Measurements from ENCODE around the gene SOX6.

SOX6 gene

DNA sequence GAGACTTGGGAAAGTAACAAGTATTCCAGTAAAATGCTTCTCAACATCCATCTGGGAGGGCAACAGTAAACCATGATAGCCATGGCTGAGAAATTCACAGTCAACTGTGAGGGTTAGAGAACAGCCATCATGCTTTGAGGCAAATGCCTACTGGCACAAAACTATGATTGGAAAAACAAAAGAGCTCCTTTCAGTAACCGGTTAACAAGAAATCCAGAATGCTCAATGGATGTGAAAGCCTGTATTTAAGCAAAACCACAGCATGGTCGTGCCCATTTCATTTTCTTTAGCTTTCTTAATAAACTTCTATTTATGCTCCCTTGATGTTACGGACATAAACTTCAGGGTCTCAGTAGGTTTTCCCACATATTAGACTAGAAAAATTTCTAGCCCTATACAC lies 139.5 kb downstream of the SOX6 start:
- TF ChIP-seq, protein P1, sequence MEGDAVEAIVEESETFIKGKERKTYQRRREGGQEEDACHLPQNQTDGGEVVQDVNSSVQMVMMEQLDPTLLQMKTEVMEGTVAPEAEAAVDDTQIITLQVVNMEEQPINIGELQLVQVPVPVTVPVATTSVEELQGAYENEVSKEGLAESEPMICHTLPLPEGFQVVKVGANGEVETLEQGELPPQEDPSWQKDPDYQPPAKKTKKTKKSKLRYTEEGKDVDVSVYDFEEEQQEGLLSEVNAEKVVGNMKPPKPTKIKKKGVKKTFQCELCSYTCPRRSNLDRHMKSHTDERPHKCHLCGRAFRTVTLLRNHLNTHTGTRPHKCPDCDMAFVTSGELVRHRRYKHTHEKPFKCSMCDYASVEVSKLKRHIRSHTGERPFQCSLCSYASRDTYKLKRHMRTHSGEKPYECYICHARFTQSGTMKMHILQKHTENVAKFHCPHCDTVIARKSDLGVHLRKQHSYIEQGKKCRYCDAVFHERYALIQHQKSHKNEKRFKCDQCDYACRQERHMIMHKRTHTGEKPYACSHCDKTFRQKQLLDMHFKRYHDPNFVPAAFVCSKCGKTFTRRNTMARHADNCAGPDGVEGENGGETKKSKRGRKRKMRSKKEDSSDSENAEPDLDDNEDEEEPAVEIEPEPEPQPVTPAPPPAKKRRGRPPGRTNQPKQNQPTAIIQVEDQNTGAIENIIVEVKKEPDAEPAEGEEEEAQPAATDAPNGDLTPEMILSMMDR (IDR thresholded peaks at IDR 0.05; ENCODE audit: insufficient read depth, low read length, poor library complexity, severe bottlenecking): no peak
- no peak for DNase-seq (ENCODE audit: extremely low read depth, insufficient read length)
- Histone ChIP-seq H3K4me3 (replicated peaks; ENCODE audit: low read depth, low read length) (no peak overlapping the region), H3K36me3 (ENCODE audit: control insufficient read depth, insufficient read depth, low read length) (no peaks in the 10 kb centered on the region), H3K27me3 (replicated peaks; ENCODE audit: control insufficient read depth, insufficient read depth, low read length) (no peaks in the 10 kb centered on the region)

DNA sequence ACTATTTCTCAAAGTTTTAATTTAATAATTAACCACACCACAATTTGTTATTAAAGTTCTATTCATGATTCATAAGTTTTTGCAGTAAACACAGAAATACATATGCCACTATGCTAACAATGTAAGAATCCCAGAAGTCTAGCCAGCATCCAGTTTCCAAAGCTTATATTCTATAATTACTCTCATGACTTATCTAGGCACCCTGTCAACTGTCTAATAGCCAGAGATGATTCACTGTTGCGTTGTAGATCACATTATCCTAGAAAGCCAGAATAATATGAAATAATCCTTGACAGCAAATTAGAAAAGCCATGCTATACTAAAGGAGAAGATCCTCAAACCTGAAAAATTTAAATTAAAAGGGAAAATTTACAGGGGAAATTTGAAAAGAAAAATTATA lies 141.0 kb downstream of the SOX6 start:
- Histone ChIP-seq H3K27me3 (replicated peaks; ENCODE audit: control insufficient read depth, insufficient read depth, low read length) (no peaks in the 10 kb centered on the region), H3K36me3 (ENCODE audit: control insufficient read depth, insufficient read depth, low read length) (no peaks in the 10 kb centered on the region), H3K4me3 (replicated peaks; ENCODE audit: low read depth, low read length) (no peak overlapping the region)
- DNase-seq (ENCODE audit: extremely low read depth, insufficient read length): no peak
- TF ChIP-seq, protein P1 (IDR thresholded peaks at IDR 0.05; ENCODE audit: insufficient read depth, low read length, poor library complexity, severe bottlenecking): no peak

DNA sequence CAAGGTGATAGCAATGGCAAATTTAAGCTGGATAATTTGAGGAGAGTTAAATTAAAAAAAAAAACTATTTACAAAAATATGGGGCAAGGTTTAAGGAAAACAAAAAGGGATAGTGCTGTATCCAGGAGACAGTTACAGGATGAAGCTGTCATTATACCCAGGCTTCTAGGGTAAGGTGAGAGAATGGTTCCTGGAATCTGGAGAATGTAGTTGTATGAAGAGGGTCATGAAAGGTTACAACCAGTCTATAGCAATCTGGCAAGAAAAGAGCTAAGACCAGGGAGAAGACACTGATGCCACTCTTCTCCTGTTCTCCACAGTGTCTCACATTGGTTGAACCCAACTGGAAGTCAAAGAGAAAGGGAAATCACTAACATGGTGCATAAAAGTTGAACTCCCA lies 144.9 kb downstream of the SOX6 start:
- no peaks in the 10 kb centered on the region for H3K27me3 ChIP-seq (replicated peaks; ENCODE audit: control insufficient read depth, insufficient read depth, low read length)
- no peak for DNase-seq (ENCODE audit: extremely low read depth, insufficient read length)
- H3K36me3 ChIP-seq (ENCODE audit: control insufficient read depth, insufficient read depth, low read length): no peaks in the 10 kb centered on the region
- no peak overlapping the region for H3K4me3 ChIP-seq (replicated peaks; ENCODE audit: low read depth, low read length)
- TF ChIP-seq, protein P1 (IDR thresholded peaks at IDR 0.05; ENCODE audit: insufficient read depth, low read length, poor library complexity, severe bottlenecking): no peak

DNA sequence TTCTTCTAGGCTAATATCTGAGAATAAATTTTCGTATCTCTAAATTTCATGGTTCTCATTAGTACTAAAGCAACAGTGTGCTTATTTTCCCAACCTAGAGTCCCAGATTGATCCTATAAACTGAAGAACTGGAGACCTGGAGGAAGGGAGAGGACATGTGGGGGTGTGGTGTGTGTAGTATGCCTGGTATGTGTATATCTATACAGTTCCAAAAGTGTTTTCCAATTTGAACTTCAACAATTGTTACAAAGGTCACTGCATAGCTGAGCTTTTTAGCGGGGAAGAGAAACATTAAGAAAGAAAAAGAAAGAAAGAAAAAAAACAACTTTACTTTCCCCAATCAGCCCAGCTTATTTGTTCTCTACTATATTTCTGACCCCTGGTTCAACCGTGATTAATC lies 152.1 kb downstream of the SOX6 start:
- no peak overlapping the region for H3K4me3 ChIP-seq (replicated peaks; ENCODE audit: low read depth, low read length)
- H3K27me3 ChIP-seq (replicated peaks; ENCODE audit: control insufficient read depth, insufficient read depth, low read length): no peaks in the 10 kb centered on the region
- DNase-seq (ENCODE audit: extremely low read depth, insufficient read length): no peak
- H3K36me3 ChIP-seq (ENCODE audit: control insufficient read depth, insufficient read depth, low read length): no peaks in the 10 kb centered on the region
- TF ChIP-seq, protein P1 (IDR thresholded peaks at IDR 0.05; ENCODE audit: insufficient read depth, low read length, poor library complexity, severe bottlenecking): no peak

DNA sequence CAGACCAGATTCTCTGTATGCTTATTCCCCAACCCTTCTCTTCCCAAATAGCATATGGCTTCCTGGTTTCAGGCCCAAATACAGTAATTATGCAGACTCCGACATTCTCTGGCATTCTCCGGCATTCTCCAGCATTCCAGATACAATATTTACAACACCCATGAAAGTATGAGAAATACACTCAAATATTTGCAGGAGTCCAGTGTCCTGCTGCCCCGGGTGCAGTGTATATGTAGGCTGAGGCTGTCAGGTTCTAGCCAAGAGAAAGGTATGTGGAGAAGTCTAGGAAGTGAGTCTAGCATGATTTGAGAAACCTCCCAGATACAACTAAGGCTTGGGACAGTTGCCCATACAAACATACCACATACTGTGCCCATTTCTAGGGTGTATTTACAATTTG lies 160.7 kb downstream of the SOX6 start:
- no peaks in the 10 kb centered on the region for H3K27me3 ChIP-seq (replicated peaks; ENCODE audit: control insufficient read depth, insufficient read depth, low read length)
- H3K4me3 ChIP-seq (replicated peaks; ENCODE audit: low read depth, low read length): no peak overlapping the region
- no peaks in the 10 kb centered on the region for H3K36me3 ChIP-seq (ENCODE audit: control insufficient read depth, insufficient read depth, low read length)
- TF ChIP-seq, protein P1 (IDR thresholded peaks at IDR 0.05; ENCODE audit: insufficient read depth, low read length, poor library complexity, severe bottlenecking): no peak
- DNase-seq (ENCODE audit: extremely low read depth, insufficient read length): no peak

DNA sequence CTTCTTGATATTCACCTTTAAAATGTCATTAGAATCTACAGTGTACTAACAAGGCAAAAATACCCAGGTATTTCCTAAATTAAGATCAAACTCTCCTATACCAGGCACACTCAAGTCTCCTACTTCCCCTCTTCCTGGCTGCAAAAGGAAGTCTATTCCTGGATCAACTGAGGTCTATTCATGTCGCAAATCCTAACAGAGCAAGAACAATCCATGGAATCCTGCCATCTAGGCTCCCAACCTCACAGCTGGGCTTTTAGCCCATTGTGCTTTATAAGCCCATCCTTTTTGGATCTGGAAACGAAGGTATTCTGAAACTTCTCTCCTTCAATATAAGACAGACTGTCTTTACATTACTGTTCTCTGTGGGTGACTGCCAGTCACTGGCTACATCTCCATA lies 161.8 kb downstream of the SOX6 start:
- H3K4me3 ChIP-seq (replicated peaks; ENCODE audit: low read depth, low read length): no peak overlapping the region
- no peaks in the 10 kb centered on the region for H3K36me3 ChIP-seq (ENCODE audit: control insufficient read depth, insufficient read depth, low read length)
- TF ChIP-seq, protein P1 (IDR thresholded peaks at IDR 0.05; ENCODE audit: insufficient read depth, low read length, poor library complexity, severe bottlenecking): no peak
- DNase-seq (ENCODE audit: extremely low read depth, insufficient read length): no peak
- no peaks in the 10 kb centered on the region for H3K27me3 ChIP-seq (replicated peaks; ENCODE audit: control insufficient read depth, insufficient read depth, low read length)

Data from GM06990 (cell line).